PFSK-1 (cell line): ENCODE results near the gene MANEAL.

Experiments
- FOXP2 ChIP-seq: optimal IDR thresholded peaks from 2 replicates; pipeline ENCODE3; 2011; ENCODE audit warnings: borderline replicate concordance, control low read depth, inconsistent platforms; ENCODE audit not compliant: insufficient read depth; ENCODE audit errors: extremely low read length, extremely low read depth
- POLR2AphosphoS5 ChIP-seq: IDR thresholded peaks from 2 replicates; pipeline ENCODE4 v1.6.1; 2012; ENCODE audit warnings: low read depth, mild to moderate bottlenecking, control low read depth, low read length, moderate library complexity
- REST ChIP-seq, 2 experiments: IDR thresholded peaks; 2 replicates each; pipeline versions ENCODE4 v1.6.1 to v1.8.0; 2011 to 2012; ENCODE audit warnings: low read depth in 2 of 2, low read length in 2 of 2, control low read depth in 1 of 2, inconsistent platforms in 1 of 2, mild to moderate bottlenecking in 1 of 2, moderate library complexity in 1 of 2; ENCODE audit not compliant: insufficient read depth in 1 of 2
- SIN3A ChIP-seq: IDR thresholded peaks from 2 replicates; pipeline ENCODE4 v1.6.1; 2012; ENCODE audit warnings: mild to moderate bottlenecking, low read length, moderate library complexity, borderline replicate concordance; ENCODE audit not compliant: insufficient read depth
- TAF1 ChIP-seq: IDR thresholded peaks from 2 replicates; pipeline ENCODE4 v1.6.1; 2012; ENCODE audit warnings: low read length, control low read depth, borderline replicate concordance; ENCODE audit not compliant: insufficient read depth

MANEAL gene

DNA sequence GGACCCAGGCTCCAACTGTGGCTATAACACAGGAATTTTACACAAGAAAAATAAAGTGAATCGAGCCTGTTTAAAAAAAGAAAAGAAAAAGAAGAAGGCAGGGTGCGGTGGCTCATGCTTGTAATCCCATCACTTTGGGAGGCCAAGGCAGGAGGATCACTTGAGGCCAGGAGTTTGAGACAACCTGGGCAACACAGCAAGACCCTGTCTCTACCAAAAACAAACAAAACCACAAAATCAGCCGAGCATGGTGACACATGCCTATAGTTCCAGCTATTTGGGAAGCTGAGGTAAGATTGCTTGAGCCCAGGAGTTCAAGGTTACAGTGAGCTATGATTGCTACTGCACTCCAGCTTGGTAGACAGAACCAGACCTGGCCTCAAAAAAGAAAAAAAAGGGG, 48.0 kb downstream of the MANEAL start:
- TF ChIP-seq TAF1 (no peak), SIN3A (no peak), REST (IDR thresholded peaks at IDR 0.05; ENCODE audit: insufficient read depth in 1 of 2, low read depth in 2 of 2, low read length in 2 of 2) (no peak), POLR2AphosphoS5 (no peak), FOXP2 (no peak)

DNA sequence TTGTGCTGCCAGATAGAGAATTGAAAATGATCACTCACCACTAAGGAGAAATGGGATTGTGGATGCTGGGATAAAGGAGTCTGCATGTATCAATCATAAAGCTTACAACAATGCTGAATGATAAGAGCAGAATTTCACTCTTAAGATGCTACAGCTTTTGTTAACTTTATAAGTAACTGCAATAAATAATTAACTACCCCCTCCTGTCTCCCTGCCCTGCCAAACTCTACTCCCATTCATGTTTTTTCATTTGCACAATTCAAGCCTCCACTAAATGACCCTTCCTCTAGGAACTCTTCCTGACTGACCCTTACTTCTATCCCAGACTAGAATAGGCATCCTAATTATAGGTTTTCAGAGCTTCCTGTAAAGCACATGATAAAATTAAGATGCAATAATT, 50.9 kb downstream of the MANEAL start:
- TF ChIP-seq FOXP2: no peak
- no peak for TF ChIP-seq TAF1
- no peak for TF ChIP-seq REST (IDR thresholded peaks at IDR 0.05; ENCODE audit: insufficient read depth in 1 of 2, low read depth in 2 of 2, low read length in 2 of 2)
- no peak for TF ChIP-seq POLR2AphosphoS5
- no peak for TF ChIP-seq SIN3A

GRCh38 chr1:37845049-37845646, 51.5 kb downstream of the MANEAL start:
- TF ChIP-seq TAF1: no peak
- no peak for TF ChIP-seq POLR2AphosphoS5
- no peak for TF ChIP-seq SIN3A
- TF ChIP-seq REST (IDR thresholded peaks at IDR 0.05; ENCODE audit: insufficient read depth in 1 of 2, low read depth in 2 of 2, low read length in 2 of 2): no peak
- TF ChIP-seq FOXP2: no peak

DNA sequence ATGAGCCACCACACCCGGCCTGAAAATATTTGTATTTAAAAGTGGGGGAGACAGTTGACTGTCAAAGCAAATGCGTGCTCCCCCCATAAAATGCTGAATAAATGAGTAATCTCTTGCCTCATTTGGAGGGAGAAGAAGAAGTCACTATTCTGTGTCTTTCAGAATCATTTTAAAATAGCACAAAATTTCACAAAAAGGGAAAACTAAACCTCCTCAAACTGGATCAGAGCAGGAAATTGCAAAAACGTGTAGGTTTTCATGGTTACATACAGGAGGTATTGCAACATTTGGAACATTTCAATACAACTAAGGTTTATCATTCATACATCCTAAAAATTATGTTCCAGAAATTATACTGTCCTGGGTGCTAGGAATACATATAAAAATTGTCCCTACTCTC, 52.1 kb downstream of the MANEAL start:
- TF ChIP-seq REST (IDR thresholded peaks at IDR 0.05; ENCODE audit: insufficient read depth in 1 of 2, low read depth in 2 of 2, low read length in 2 of 2): no peak
- no peak for TF ChIP-seq TAF1
- no peak for TF ChIP-seq FOXP2
- no peak for TF ChIP-seq POLR2AphosphoS5
- TF ChIP-seq SIN3A: no peak
